Measurements from ENCODE around the gene DDX28.
A peak's percentile ranks its signal among the peaks of the same experiment; 100 is the strongest.

The DDX28 gene

GRCh38 chr16:68055395-68055794, 32.4 kb upstream of the DDX28 start:
- H3K27ac ChIP-seq = no peak overlapping the region
- no peak for TF ChIP-seq CTCF (conservative IDR thresholded peaks at IDR 0.05)

GRCh38 chr16:68049449-68049848, 26.4 kb upstream of the DDX28 start:
- no peak overlapping the region for H3K27ac ChIP-seq
- TF ChIP-seq CTCF (conservative IDR thresholded peaks at IDR 0.05) = no peak

- no peak for TF ChIP-seq CTCF (conservative IDR thresholded peaks at IDR 0.05)
- H3K27ac ChIP-seq = peak overlapping the region; percentile 42
Observed at GRCh38 chr16:68047987-68048386, 25.0 kb upstream of the DDX28 start.

- TF ChIP-seq CTCF (conservative IDR thresholded peaks at IDR 0.05) = no peak
Observed at GRCh38 chr16:68046106-68046505, 23.1 kb upstream of the DDX28 start.

GRCh38 chr16:68041783-68042182, 18.8 kb upstream of the DDX28 start:
- H3K27ac ChIP-seq = no peak overlapping the region
- no peak for TF ChIP-seq CTCF (conservative IDR thresholded peaks at IDR 0.05)

More at GRCh38 chr16:68046106-68046505, 23.1 kb upstream of the DDX28 start:
- H3K27ac ChIP-seq = no peak overlapping the region

- TF ChIP-seq CTCF (conservative IDR thresholded peaks at IDR 0.05) = peak; percentile 80
- no peak overlapping the region for H3K27ac ChIP-seq
Observed at GRCh38 chr16:68040506-68041288, 17.7 kb upstream of the DDX28 start.

- TF ChIP-seq CTCF (conservative IDR thresholded peaks at IDR 0.05) = no peak
- H3K27ac ChIP-seq = no peak overlapping the region
Observed at GRCh38 chr16:68037841-68038597, 15.0 kb upstream of the DDX28 start.

Measured in VCaP (cell line).